CD4-positive, alpha-beta T cell treated with Interleukin-4 for 1 hour (primary cell): ENCODE data around the gene KCNQ1OT1.

Source experiments
- DNase-seq, 2 donors: peaks; one replicate each; pipeline ENCODE4 v3.0.0-alpha.2; 2020 to 2022

The KCNQ1OT1 gene

DNA sequence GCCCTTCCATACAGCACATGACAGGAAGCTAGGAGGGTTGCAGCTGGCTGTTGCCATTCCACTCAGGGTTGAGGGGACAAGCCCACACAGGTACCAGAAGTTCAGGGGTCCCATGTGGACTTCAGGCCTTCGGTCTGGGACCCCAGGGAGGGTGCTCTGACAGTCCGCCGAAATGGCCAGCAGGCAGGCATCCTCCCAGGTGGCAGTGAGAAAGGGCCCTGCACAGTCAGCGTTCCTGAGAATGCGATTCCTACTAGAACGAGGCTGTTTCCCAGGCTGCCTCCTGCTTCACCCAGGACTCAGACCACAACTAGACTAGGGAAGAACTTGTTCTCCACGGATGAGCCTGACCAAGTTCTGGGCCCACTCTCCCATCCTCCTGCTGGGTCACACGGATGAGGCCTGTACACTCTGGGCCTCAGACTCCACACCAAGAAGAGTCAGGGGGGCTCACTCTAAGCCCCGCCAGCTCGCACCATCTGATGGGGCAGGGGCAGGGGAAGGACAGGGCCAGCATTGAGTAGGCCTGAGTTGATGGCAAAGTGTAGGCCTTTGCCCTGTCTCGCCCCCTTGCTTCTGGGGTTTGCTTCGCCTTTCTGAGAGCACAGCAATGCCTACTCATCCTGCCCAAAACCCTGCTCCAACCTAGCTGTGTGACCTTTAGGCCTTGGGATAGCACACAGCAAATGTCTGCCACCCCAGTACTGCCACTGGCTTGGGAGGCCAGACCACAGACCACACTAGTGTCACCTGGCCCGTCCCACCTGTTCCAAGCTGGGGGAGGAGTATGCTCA lies 14.0 kb downstream of the KCNQ1OT1 start:
- no peak for DNase-seq

DNA sequence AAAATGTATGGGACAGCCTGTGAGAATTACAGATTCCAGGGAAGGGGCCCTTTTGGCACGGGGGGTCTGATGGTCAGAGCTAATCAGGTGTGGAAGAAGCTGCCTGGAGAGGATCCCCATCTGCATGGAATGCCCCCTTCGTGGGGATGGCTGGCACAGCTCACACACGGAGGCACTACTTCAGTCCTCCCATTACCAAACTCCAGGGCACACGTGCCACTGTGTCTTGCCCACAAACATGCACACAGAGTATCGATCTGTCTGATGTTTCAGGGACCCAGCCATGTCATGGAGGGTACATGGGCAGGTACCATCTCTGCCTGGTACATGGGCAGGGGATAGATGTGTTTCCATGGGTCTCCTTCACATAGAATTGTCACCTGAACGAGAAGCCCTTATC lies 14.7 kb downstream of the KCNQ1OT1 start:
- DNase-seq, result no peak

GRCh38 chr11:2684581-2684980 lies 15.2 kb downstream of the KCNQ1OT1 start:
- DNase-seq, result no peak

GRCh38 chr11:2683806-2684205 lies 16.0 kb downstream of the KCNQ1OT1 start:
- DNase-seq, result no peak

- peak in 1 of 2 donors; percentile 6 for DNase-seq
These were observed 18.2 kb downstream of the KCNQ1OT1 start for GRCh38 chr11:2681408-2682145.

DNA sequence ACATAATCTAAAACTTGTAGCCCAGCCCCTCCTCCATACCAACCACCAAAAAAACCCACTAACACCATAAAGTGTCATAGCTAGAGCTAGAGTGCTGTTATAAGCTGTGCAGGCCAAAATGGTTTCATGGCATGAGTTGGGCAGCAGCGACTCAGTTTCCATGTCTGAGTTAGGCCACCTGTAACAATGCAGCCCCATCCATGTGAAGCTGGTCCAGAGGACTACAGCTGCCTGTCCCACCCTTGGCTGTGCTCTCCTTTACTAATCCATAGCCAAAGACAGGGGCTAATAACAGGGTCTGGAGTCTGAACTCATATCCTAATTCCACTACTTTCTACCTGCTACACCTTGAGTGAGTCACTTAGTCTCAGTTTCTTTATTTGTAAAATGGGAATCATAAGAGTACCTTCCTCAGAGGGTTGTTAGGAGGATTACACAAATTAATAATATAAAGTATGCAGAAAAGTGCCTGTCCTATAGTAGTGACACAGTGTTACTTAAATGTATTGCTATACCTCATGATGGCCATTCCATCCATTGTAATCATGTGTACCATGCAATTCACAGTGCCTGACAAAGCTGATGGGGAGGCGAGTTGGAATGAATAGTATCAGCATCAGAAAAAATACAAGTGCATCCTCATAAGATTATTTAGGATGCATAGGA lies 20.6 kb downstream of the KCNQ1OT1 start:
- no peak for DNase-seq

DNA sequence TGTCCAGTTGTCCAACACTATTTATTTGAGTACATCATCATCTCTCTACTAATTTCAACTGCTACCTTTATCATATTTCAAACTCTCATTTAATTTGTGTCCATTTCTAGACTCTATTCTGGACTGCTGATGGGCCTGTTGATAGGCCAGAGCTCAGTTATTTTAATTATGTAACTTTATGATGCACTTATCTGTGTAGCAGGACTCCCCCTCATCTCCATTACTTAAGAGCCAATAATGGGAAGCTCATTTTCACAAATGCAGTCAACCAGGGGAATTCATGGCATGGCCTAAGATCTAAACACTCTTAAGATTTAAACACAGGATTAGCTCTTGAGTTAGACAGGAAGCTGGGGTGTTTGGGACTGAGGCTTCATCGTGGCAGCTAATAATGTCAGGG lies 21.4 kb downstream of the KCNQ1OT1 start:
- no peak for DNase-seq

- DNase-seq, result no peak
These were observed 22.7 kb downstream of the KCNQ1OT1 start for GRCh38 chr11:2677127-2677526.

DNA sequence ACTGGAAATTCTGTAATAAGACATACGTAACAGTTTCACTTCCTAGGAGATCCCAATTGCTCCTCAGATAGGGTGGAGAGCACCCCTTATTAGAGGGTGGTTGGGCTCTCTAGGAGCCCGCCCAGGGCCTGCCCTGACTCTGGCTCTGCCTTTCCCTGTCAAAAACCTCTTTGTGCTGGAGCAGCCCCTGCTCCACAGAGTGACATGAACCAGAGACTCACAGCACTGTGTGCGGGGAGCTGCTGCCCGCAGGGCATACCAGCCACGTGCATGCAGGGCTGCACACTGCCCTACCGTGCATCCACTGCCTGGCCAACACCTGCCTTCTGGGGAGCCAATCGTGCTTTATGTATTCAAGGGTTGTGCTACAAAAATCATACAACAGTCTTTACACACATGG lies 24.3 kb downstream of the KCNQ1OT1 start:
- peak in 1 of 2 donors; percentile 2 for DNase-seq

GRCh38 chr11:2674658-2675131 lies 25.1 kb downstream of the KCNQ1OT1 start:
- peak in 1 of 2 donors; percentile 6 for DNase-seq

- DNase-seq, result no peak
These were observed 25.8 kb downstream of the KCNQ1OT1 start for GRCh38 chr11:2673871-2674471.

GRCh38 chr11:2673250-2673610 lies 26.6 kb downstream of the KCNQ1OT1 start:
- no peak for DNase-seq

DNA sequence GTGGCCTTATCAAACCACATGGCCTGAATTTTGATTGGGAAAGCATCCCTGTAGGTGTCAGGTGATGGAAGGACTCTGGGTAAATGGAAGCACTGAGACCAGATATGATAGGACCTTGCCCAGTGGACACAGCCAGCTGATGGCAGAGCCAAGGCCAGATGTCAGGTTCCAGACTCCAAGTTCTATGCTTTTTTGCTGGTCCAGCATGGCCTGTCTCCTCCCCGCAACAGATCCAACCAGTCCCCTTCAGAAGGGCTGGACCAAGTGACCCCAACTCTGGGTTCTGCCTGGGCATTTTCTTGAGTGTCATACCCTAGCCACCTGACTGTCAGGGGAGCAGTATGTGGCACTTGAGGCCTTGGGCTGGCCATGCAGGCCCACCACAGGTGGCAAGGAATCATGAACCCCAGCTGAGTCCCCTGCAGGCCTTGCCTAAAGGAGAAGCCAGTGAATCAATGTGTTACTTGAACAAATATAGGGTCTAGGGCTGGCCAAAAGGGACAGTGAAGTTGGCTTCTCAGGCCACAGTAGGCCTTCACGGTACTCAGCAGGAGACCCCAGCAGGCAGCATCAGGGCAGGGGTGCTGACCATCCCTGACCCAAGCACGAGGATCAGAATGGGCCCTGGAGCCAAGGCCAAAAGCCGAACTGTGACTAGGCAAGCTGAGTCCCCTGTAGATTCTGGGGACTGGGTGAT lies 27.1 kb downstream of the KCNQ1OT1 start:
- DNase-seq, result no peak

GRCh38 chr11:2671748-2672147 lies 28.0 kb downstream of the KCNQ1OT1 start:
- no peak for DNase-seq

DNA sequence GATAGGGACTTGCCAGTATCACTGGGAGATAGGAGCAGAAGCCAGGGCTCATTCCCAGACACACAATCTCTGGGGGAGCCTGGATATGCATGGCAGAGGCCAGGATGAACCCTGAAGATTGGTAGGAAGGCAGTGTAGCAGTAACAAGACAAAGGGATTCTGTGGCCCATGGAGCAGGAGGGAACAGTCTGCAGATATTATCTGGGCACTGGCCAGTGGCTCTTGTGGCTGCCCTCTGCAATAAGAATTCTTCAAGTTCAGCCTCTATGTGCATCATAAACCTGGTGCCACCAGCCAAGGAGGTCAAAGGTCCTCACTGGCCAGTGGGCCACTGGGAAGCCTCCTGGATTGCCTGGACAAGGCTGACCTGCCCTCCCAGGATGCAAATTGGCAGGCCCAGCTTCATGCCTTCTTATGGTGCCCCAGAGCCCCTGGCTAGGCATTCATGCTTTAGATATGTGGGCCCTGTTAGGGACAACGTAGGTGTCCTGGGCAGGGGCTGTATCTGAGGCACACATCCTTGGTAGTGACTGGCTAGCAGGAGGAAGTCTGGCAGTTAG lies 29.2 kb downstream of the KCNQ1OT1 start:
- DNase-seq, result no peak

DNA sequence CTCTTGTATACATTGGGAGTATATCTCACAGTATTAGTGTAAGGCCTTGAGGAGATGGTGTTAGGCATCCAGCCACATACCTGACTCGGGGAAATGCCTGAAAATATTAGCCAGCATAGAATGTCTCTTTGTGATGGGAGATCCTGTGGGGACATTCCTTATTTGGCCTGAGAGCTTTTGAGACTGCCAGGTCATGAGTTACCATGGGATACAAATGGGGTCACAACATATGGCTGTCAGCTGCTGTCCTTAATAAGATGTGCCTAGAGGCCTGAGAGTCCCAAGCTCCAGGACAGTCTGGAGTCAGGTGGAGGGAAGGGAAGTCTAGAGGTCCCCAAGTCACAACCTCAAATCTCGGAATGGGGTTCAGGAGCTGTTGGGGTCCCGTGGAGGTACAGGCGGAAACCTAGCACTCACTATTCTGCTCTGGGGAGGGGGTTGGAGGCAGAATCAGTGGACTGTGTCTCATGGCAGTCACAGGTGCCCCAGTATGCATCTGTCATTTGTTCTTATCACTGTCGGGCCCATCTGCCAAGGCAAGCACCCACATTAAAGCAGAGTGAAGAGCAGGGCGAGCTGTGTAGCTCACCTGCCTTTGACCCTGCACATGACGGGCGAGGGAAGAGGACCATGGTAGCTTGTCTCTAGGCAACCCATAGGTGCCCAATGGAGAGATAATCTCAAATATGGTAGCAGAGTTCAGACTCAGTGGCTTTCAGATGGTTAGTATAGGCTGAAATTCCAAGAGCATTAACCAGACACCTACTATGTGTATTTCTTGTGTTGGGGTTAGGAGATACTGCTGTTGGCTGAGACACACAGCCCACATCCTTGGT lies 29.9 kb downstream of the KCNQ1OT1 start:
- DNase-seq, result no peak

- DNase-seq, result no peak
These were observed 30.9 kb downstream of the KCNQ1OT1 start for GRCh38 chr11:2668876-2669275.

DNA sequence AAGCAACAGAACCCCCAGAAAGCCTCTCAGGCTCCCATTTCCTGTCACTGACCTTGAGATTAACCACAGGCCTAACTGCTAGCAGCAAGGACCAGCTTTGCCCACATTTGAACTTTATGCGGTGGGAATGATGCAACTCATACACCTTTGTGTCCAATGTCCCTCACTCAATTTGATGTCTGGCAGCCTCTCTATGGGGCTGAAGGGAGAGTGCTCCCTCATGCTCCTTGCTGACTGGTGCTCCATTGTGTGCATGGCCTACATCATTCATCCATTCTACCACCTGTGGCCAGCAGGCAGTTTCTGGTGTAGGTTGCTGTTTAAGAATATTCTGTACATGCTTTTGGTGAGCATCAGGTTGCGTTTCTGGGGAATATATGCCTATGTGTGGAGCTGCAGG lies 31.9 kb downstream of the KCNQ1OT1 start:
- DNase-seq, result no peak

GRCh38 chr11:2666828-2667570 lies 32.8 kb downstream of the KCNQ1OT1 start:
- no peak for DNase-seq

DNA sequence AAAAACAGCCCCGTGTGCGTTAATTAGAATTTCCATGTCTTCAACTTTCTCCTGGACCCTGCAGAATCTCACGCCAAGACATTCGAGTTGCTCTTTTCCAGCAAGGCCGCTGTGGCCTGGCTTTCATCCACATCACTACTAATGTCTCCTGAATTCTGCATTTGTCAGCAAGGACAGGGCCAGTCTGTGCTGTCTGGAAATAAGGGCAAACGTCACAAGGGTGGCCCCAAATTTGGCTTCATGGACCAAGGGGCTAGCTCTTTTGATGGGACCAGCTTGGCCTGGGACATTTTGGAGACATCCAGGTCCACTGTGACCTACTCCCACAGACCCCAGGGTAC lies 33.4 kb downstream of the KCNQ1OT1 start:
- no peak for DNase-seq
